NCI-H2227 (cell line): ENCODE data around the gene TEP1.

Experiments
- DNase-seq: peaks from one replicate; lab custom pipeline; 2025; ENCODE audit not compliant: unreplicated experiment; lab: John Stamatoyannopoulos, UW

TEP1 gene

DNA sequence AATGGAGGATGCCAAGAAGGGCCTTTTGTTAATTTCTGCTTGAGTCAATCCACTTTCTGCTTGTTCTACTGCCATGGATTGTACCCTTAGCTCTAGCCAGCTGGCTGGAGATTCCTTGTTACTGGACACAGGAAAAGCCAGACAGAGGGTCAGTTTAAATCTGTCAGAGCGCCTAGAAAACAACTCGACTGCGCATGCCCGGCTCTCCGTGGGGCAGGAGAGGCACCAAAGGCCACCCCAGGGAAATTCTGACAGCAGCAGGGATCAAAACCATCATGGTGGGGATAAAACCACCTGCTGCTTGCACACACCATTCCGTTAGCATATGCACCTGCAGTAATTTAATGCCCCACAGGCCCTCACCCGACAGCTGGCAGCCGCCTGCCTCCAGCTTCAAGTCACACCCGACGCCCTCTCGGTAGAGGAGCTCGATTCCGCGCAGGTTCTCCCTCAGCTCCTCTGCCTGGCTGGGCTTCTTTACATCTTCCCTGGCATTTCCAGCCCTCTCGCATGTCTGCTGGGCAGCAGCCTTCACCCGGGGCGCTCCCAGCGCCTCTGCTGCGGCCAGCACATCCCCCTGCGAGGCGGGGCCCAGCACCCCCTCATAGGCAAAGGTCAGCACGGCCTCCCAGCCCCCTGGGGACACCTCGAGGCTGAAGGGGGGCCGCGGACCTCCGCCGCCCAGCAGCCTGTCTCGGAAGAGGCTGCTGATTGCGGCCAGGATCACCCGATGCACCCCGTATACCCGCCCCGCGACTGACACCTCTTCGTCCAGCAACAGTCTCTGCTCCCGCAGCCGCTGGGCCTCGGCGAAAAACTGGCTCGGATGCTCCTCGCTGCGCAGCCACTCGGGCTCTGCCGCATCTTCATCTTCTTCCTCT, 21.6 kb upstream of the TEP1 start:
- peak; percentile 27 for DNase-seq

DNA sequence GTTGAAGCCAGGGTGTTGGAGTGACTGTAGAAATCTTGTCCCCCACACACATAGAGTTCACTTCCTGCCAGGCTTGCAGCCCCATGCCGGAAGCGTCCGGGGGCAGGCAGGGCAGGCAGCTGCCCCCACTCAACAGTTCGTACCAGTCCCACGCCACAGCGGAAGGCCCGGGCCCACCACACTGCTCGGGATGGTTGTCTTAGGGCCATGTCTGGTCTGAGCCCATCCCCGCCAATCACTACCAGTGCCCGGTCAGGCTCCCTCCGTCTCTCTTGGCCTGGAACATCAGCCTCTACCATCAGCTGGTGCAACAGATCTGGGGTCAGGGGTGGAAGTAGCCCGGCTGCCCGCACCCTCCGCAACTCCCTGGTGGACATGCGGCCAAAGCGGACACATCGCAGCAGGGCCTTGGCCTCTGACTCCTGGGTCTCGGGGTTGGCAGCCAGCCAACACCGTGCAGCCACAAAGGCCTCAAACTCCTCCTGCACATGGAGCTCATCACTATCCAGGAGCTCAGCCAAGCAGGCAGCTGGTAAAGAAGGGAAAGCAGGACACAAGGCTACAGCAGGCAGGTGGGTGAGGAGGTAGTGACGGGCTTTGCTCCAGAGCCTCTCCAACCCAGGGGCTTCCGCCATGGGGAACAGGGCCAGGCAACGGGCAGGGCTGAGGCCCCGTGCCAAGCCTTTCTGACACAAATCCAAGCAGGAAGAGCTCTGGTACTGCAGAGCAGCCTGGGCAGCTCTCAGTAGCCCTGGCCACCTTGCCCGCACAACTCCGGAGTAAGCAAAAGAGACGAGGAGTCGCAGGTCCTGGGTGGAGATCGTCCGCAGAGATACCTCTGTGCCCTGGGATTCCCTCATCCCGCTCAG, 16.7 kb upstream of the TEP1 start:
- DNase-seq = no peak

GRCh38 chr14:20428802-20429201, 15.5 kb upstream of the TEP1 start:
- DNase-seq = no peak

DNA sequence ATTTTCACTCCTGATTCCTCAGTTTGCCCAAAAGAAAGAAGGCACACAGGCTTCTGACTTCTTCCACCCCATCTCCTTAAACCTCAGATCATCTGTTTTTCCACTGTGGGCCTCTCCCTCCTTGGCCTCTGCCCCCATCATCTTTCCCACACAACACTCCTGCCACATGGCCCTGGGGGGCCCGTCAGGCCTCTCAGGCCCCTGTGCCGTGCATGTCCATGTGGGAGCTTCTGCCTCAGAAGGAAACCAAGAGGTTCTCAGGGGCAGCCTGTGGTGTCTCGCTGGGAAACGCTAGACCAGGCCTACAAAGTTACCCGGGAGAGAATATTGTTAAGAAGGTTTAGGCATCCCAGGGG, 14.7 kb upstream of the TEP1 start:
- no peak for DNase-seq

- DNase-seq = peak; percentile 34
Observed at GRCh38 chr14:20427231-20428009, 14.1 kb upstream of the TEP1 start.

- no peak for DNase-seq
Observed at GRCh38 chr14:20424851-20425250, 11.6 kb upstream of the TEP1 start.

DNA sequence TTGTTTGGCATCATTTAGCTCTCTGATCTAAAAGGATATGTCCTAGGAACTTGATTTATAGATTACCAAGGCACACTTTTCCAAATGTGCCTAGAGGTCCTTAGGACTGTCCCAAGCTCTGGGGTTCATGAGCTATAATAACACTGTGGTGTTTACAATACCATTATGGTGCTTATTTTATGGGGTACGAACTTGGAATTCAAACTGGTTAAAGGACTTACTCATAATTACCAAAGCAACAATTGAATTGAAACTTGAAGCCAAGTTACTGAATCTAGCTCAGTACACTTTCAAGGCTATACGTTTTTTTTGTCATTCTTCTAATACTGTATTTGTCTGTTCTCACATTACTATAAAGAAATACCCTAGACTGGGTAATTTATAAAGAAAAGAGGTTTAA, 9.6 kb upstream of the TEP1 start:
- no peak for DNase-seq

DNA sequence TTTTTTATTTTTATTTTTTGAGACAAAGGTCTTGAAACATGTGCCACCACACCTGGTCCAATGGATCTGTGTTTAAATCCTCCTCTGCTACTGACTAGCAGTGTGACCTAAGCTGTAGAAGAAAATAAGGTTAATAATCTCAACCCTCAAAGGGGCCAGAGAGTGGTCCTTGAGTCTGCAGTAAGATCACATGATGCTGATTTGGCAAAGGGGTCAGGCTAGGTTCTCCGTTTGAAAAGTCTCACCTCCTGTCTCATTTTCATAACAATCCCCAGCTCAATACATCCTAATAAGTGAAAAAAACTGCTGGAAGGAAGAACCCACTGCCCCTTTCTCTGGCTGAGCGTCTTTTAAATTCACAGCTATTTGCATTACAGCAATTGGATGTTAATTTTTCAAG, 8.0 kb upstream of the TEP1 start:
- no peak for DNase-seq

DNA sequence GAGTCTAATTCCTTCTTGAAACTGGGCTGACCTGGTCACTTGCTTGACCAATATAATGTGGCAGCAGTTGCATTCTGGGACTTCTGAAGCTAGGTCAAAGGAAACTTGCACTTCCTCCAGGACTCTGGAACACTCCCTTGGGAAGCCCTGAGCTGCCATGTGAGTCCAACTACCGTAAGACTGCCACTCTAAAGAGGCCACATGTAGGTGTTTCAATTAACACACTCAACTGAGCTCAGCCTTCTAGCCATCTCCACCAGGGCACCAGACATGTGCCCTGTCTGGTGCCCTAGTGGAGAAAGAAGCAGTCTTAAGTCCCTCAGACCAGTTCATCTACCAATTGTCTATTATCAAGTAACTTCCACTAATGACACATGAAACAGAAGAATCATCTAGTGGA, 6.1 kb upstream of the TEP1 start:
- no peak for DNase-seq

GRCh38 chr14:20418501-20418909, 5.2 kb upstream of the TEP1 start:
- no peak for DNase-seq

GRCh38 chr14:20417250-20418186, 4.2 kb upstream of the TEP1 start:
- no peak for DNase-seq

DNA sequence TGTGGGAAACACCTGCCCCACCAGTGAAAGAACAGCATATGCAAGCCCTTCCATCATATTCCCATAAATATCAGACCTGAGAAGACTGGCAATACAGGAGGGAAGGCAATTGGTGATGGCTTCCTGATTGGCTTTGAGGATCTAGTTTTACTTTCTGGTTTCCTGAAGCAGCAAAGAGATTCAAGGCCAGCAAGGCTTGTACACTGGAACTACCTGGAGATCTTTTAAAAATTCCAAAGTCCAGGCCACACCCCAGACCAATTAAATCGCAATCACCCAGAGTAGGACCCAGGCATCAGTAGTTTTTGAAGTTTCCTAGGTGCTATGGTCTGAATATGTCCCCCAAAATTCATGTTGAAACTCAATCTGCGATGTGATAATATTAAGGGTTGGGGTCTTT, 2.9 kb upstream of the TEP1 start:
- DNase-seq = no peak

DNA sequence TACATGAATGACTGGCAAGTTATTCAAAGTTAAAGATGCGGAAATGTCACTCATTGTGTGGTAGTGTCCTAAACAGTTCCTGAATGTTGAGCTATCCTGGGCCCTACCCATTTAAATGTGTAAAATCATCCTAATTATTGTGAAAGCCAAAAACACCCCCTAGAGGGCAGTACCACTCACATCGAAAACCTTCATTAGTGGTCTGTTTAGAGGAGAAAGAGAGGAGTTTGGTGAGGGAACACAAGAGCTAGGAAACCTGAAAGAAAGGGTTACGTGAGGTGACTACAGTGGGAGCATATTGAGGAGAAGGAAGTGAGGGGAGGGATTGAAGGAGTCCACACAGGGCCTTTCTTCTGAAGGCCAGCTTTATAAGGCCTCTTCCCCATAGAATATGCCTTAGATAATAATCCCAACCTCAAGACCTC, 2.5 kb upstream of the TEP1 start:
- peak; percentile 54 for DNase-seq

- peak; percentile 18 for DNase-seq
Observed at GRCh38 chr14:20413744-20414082, 412 bp upstream of the TEP1 start.

- DNase-seq = no peak
Observed at GRCh38 chr14:20412411-20412810, 890 bp downstream of the TEP1 start.

DNA sequence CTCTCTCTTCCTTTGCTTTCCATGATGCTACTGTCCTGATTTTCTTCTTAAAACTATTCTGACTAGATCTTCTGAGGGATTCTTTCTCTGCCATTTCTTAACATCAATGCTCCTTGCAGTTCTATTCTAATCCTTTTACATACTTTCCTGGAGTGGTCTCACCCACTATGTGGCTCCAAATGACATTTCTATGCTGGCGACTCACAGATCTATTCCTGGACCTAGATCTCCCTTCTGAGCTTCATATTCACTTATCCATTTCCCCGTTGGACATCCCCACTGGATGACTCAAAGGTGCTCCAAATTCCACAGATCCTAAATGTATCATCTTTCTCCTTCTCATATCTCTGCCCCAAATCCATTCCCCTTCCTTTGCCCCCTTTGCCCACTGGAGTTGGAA, 4.1 kb downstream of the TEP1 start:
- DNase-seq = no peak

DNA sequence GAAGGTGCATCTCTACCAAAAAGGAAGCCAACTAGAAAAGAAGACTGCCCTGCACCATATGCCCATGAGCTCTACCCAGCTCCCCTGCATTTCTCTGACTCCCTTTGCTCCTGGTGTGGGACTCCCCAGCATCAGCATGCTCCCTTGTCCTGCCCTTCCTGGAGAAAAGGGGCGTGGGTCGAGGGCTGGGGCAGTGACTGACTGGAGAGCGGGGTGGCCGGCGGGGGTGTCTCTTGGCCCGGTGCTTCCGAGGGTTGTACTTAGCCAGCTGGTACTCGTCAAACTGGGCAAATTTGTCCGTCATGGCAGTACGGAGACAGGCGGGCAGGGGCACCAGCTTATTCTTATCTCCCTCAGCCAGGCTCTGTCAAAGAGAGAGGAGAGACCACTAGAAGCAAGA, 9.8 kb downstream of the TEP1 start:
- no peak for DNase-seq

- no peak for DNase-seq
Observed at GRCh38 chr14:20400965-20401593, 12.2 kb downstream of the TEP1 start.

GRCh38 chr14:20400589-20400964, 12.7 kb downstream of the TEP1 start:
- no peak for DNase-seq

DNA sequence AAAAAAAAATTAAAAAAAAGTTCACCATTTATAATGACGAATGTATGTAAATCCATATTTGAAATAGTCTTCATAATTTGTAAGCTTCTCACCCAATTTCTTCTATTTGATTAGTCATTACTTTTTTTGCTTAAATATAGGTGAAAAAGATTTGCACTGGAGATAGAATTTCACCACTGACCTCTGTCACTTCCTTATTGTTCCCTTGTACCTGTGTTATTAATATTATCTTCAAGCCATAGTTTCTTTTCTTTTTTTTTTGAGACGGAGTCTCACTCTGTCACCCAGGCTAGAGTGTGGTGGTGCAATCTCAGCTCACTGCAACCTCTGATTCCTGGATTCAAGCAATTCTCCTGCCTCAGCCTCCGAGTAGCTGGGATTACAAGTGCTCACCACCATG, 15.8 kb downstream of the TEP1 start:
- no peak for DNase-seq
